Stimulated activated CD8-positive, alpha-beta memory T cell treated with anti-CD3 and anti-CD28 coated beads, Interleukin-12 subunit alpha, Interleukin-12 subunit beta, amount 100 ng/mL, for 24 hours (primary cell): ENCODE results near the gene DDX42.
A peak's percentile ranks its signal among the peaks of the same experiment; 100 is the strongest.

ENCODE experiments used
- DNase-seq: peaks from one replicate; pipeline ENCODE4 v3.0.0-alpha.2; 2020; ENCODE audit errors: extremely low read depth

DDX42 gene

GRCh38 chr17:63823659-63824331, 49.8 kb downstream of the DDX42 start:
- no peak for DNase-seq

- DNase-seq, result no peak
Measured at GRCh38 chr17:63824362-63824761, 50.4 kb downstream of the DDX42 start.

- DNase-seq, result no peak
Measured at GRCh38 chr17:63826468-63827001, 52.6 kb downstream of the DDX42 start.

- DNase-seq, result peak; percentile 89
Measured at GRCh38 chr17:63827002-63827800, 53.2 kb downstream of the DDX42 start, which contains the start of the genes FTSJ3 and PSMC5. TSS of gene FTSJ3 (minus strand) at chr17:63827663. CDS start at chr17:63826902, 761 bp downstream. TSS of gene PSMC5 (plus strand) at chr17:63827431. CDS start at chr17:63827491, 60 bp downstream.

GRCh38 chr17:63827801-63828221, 53.8 kb downstream of the DDX42 start:
- DNase-seq, result no peak

- no peak for DNase-seq
Measured at GRCh38 chr17:63828936-63829335, 55.0 kb downstream of the DDX42 start.

GRCh38 chr17:63830278-63830677, 56.3 kb downstream of the DDX42 start:
- DNase-seq, result no peak

- no peak for DNase-seq
Measured at GRCh38 chr17:63830904-63831491, 57.0 kb downstream of the DDX42 start.

- DNase-seq, result no peak
Measured at GRCh38 chr17:63831505-63831904, 57.5 kb downstream of the DDX42 start.

- DNase-seq, result no peak
Measured at GRCh38 chr17:63832014-63832413, 58.0 kb downstream of the DDX42 start.

GRCh38 chr17:63832455-63832854, 58.5 kb downstream of the DDX42 start:
- no peak for DNase-seq

- no peak for DNase-seq
Measured at GRCh38 chr17:63833026-63833740, 59.2 kb downstream of the DDX42 start.

- no peak for DNase-seq
Measured at GRCh38 chr17:63833741-63834373, 59.9 kb downstream of the DDX42 start.

- DNase-seq, result no peak
Measured at GRCh38 chr17:63834431-63835166, 60.6 kb downstream of the DDX42 start.

- DNase-seq, result no peak
Measured at GRCh38 chr17:63835167-63835720, 61.3 kb downstream of the DDX42 start.

- DNase-seq, result no peak
Measured at GRCh38 chr17:63836811-63837210, 62.8 kb downstream of the DDX42 start.

GRCh38 chr17:63837480-63837879, 63.5 kb downstream of the DDX42 start:
- DNase-seq, result no peak

GRCh38 chr17:63837962-63838600, 64.1 kb downstream of the DDX42 start:
- no peak for DNase-seq

GRCh38 chr17:63838631-63839171, 64.7 kb downstream of the DDX42 start:
- DNase-seq, result no peak
